ENCODE results near the gene MATN3. TPM values are rescaled to one million over a fixed set of nuclear protein-coding genes. Genes with fewer than 3 reads are reported as not detected.

MATN3 gene
- total and polyA plus RNA-seq, 2 of the 13 experiments (the other 11 are each of a cell fraction or from before 2014, with no cell fraction given), result 36.1 to 208 TPM

- TF ChIP-seq GRHL1 (CRISPR knock-in tag; conservative IDR thresholded peaks at IDR 0.05), result no peak
- peak; percentile 7 to 55; a peak in 1 of 4 replicates for TF ChIP-seq NR2F1 (CRISPR knock-in tag; IDR thresholded peaks at IDR 0.05)
- peak; percentile 98; the same call in 1 of the 2 replicates for TF ChIP-seq ZNF598 (CRISPR knock-in tag; IDR thresholded peaks at IDR 0.05; ENCODE audit: borderline replicate concordance)
- TF ChIP-seq TCF12 (IDR thresholded peaks at IDR 0.05), result no peak
- TF ChIP-seq TCF12 (CRISPR knock-in tag; IDR thresholded peaks at IDR 0.05), result no peak
- peak; percentile 80 for TF ChIP-seq TAF15 (IDR thresholded peaks at IDR 0.05; ENCODE audit: low read depth, low read length, poor library complexity, severe bottlenecking)
- no peak; the same call in 1 of the 2 replicates for TF ChIP-seq MTERF4 (CRISPR knock-in tag; IDR thresholded peaks at IDR 0.05)
- TF ChIP-seq SNAPC2 (CRISPR knock-in tag; IDR thresholded peaks at IDR 0.05), result peak; percentile 78
- TF ChIP-seq ZNF274 (CRISPR knock-in tag; IDR thresholded peaks at IDR 0.05), result peak; percentile 93
- peak; percentile 56; the same call in 1 of the 2 replicates for TF ChIP-seq JUND (CRISPR knock-in tag; IDR thresholded peaks at IDR 0.05)
- peak; percentile 73; the same call in 1 of the 2 replicates for TF ChIP-seq HOXA5 (CRISPR knock-in tag; IDR thresholded peaks at IDR 0.05)
- TF ChIP-seq ZNF10 (CRISPR knock-in tag; IDR thresholded peaks at IDR 0.05; ENCODE audit: borderline replicate concordance, low read depth), result no peak
- TF ChIP-seq KLF13 (CRISPR knock-in tag; IDR thresholded peaks at IDR 0.05), result peak; percentile 16; the same call in 1 of the 2 replicates
- TF ChIP-seq ZNF704 (CRISPR knock-in tag; IDR thresholded peaks at IDR 0.05; ENCODE audit: borderline replicate concordance), result peak; percentile 98
- TF ChIP-seq NBN (conservative IDR thresholded peaks at IDR 0.05), result no peak
- peak; percentile 87 for TF ChIP-seq ZNF407 (CRISPR knock-in tag; IDR thresholded peaks at IDR 0.05; ENCODE audit: not compliant biosample characterization)
- TF ChIP-seq RARA (CRISPR knock-in tag; IDR thresholded peaks at IDR 0.05), result peak; percentile 58
Observed at GRCh38 chr2:20051532-20052228, 39.2 kb upstream of the MATN3 start, which contains the start of gene LAPTM4A (continued).

Data from HepG2 (cell line).